ENCODE data around the gene FZD7. TPM values are rescaled to one million over a fixed set of nuclear protein-coding genes. Genes with fewer than 3 reads are reported as not detected.

Gene FZD7
- total and polyA plus RNA-seq, 5 donors: 8.0 to 34.3 (median 23.9) TPM

DNA sequence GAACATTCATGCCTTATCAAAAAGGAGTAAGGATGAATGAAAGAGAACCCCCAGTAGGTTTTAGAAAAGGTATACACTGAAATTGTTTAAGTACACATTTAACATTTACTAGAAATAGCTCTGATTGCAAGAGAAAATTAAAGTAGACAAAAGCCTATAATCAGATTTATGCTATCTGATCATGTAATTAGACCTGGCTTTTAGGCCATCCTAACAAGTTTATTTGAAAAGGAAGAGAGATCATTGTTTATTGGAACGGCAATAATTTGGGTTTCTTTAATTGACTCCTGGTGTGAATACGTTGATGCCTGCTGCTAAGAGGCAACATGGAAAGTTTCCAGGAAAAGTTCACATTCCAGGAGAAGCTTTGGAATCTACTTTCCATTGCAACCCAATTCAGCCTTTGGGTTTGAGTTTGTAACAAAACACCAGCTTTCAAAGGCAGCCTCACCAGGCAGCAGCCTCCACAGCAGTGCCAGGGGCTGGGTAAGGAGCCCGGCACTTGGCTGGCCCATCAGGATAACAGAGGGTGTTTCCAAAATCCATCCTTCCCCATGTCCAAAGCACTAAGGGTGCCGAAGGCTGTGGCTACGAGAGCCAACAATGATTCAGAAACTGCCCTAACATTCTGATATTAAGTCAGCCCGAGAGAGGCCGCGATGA lies 18.0 kb downstream of the FZD7 start:
- Histone ChIP-seq H3K27me3 (ENCODE audit: control insufficient read depth, insufficient read depth) (no peaks in the 10 kb centered on the region), H3K4me3 (ENCODE audit: low read length) (no peak overlapping the region), H3K4me1 (ENCODE audit: control insufficient read depth, insufficient read depth, low read length) (no peaks in the 10 kb centered on the region), H3K9me3 (ENCODE audit: control insufficient read depth, low read length) (no peaks in the 10 kb centered on the region), H3K27ac (ENCODE audit: low read length) (peak overlapping the region; percentile 57)
- 47% methylated on average over 8 of the region's 8 CpGs for WGBS
- peak; percentile 52 to 61 for ATAC-seq
- intact Hi-C loops (cut with DNase I): loop anchor here in 1 of 4 donors (10.0 kb wide), 1 partner anchor 187 kb away; no protein-coding TSS in a partner anchor
- peak; percentile 27 to 64 (median 49) for DNase-seq

DNA sequence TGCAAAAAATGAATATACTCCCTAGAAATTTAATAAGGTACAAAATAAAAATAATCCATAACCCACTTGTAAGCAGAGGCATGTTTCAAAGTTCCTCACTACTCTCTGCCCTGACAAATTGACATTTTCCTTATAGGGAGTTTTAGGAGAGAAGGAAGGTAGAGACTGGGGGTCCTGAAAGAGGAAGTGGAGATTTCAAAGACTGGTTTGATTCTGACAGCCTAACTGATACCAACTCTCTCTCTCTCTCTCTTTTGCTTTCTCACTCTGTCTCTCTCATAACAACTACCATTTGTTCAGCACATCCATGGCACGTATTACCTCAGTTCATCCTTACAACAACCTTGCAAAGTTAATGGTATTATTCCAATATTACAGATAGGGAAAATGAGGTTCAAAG lies 18.6 kb downstream of the FZD7 start:
- intact Hi-C loops (cut with DNase I): loop anchor here in 1 of 4 donors (10.0 kb wide), 1 partner anchor 187 kb away; no protein-coding TSS in a partner anchor
- H3K4me3 ChIP-seq (ENCODE audit: low read length): no peak overlapping the region
- DNase-seq (no peak), ATAC-seq (no peak)
- H3K27me3 ChIP-seq (ENCODE audit: control insufficient read depth, insufficient read depth): no peaks in the 10 kb centered on the region
- H3K27ac ChIP-seq (ENCODE audit: low read length): no peak overlapping the region
- H3K4me1 ChIP-seq (ENCODE audit: control insufficient read depth, insufficient read depth, low read length): no peaks in the 10 kb centered on the region
- 85% methylated on average over 1 of the region's 1 CpG for WGBS
- H3K9me3 ChIP-seq (ENCODE audit: control insufficient read depth, low read length): no peaks in the 10 kb centered on the region

DNA sequence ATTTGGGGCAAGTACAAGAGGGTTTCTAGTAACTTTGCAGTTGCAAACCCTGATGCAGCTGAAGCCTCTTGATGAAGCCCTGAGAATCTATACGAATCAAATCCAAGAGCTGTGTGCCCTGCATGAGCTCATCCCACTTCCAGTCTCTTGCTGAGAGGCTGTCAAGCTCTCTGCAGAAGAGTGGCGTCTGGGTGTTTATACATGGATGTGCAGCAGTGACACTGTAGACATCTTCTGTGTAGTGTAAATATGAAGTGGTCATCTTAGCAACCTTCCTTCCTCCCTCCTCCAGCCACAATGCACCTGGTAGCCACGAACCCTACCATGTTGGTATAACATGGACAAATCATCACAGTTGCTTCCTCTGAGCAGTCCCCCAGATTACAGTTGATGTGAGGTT lies 21.0 kb downstream of the FZD7 start:
- Histone ChIP-seq H3K27ac (ENCODE audit: low read length) (no peak overlapping the region), H3K4me1 (ENCODE audit: control insufficient read depth, insufficient read depth, low read length) (no peaks in the 10 kb centered on the region), H3K4me3 (ENCODE audit: low read length) (no peak overlapping the region), H3K9me3 (ENCODE audit: control insufficient read depth, low read length) (no peaks in the 10 kb centered on the region), H3K27me3 (ENCODE audit: control insufficient read depth, insufficient read depth) (no peaks in the 10 kb centered on the region)
- DNase-seq: no peak
- WGBS: 69% methylated on average over 3 of the region's 3 CpGs
- no peak for ATAC-seq
- intact Hi-C loops (cut with DNase I): loop anchor here in 1 of 4 donors (10.0 kb wide), 1 partner anchor 190 kb away; no protein-coding TSS in a partner anchor

DNA sequence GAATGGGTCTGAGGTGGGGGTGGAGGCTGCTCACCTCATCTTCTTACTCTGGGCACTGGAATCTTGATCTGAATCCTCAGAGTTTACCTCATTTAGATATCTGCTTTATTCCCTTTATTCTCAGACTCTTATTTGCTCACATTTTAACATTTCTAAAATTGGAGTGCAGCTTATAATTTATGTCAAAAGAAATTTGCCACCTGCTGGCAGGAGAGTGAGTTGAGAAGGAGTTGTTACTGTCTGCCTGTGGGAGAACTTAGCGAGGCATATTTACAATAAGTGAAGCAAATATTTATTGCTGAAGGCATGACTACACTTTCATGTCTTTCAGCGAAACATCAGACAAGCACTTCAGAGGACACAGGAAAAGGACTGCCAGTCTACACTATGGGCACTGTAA lies 23.0 kb downstream of the FZD7 start:
- DNase-seq: no peak
- Histone ChIP-seq H3K27ac (ENCODE audit: low read length) (no peak overlapping the region), H3K9me3 (ENCODE audit: control insufficient read depth, low read length) (no peaks in the 10 kb centered on the region), H3K4me3 (ENCODE audit: low read length) (no peak overlapping the region), H3K4me1 (ENCODE audit: control insufficient read depth, insufficient read depth, low read length) (no peaks in the 10 kb centered on the region), H3K27me3 (ENCODE audit: control insufficient read depth, insufficient read depth) (no peaks in the 10 kb centered on the region)
- no peak for ATAC-seq
- WGBS: 61% methylated on average over 2 of the region's 2 CpGs
- intact Hi-C loops (cut with DNase I): loop anchor here in 1 of 4 donors (10.0 kb wide), 1 partner anchor 192 kb away; no protein-coding TSS in a partner anchor

DNA sequence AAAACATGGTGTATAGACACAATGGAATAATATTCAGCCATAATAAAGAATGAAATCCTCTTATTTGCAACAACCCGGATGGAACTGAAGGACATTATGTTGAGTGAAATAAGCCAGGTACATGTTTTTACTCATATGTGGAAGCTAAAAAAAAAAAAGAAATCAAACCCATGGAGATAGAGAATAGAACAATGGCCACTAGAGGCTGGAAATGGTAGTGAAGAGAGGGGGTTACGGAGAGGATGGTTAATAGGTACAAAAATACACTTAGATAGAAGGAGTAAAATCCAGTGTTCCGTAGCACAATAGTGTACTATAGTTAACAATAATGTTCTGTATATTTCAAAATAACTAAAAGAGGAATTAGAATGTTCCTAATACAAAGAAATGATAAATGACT lies 26.6 kb downstream of the FZD7 start:
- ATAC-seq: no peak
- peaks cover 3% of the 10 kb centered on the region for H3K4me1 ChIP-seq (ENCODE audit: control insufficient read depth, insufficient read depth, low read length)
- intact Hi-C loops (cut with DNase I): loop anchor here in 1 of 4 donors (10.0 kb wide), 1 partner anchor 115 kb away; no protein-coding TSS in a partner anchor
- H3K4me3 ChIP-seq (ENCODE audit: low read length): no peak overlapping the region
- no peaks in the 10 kb centered on the region for H3K27me3 ChIP-seq (ENCODE audit: control insufficient read depth, insufficient read depth)
- DNase-seq: no peak
- no peaks in the 10 kb centered on the region for H3K9me3 ChIP-seq (ENCODE audit: control insufficient read depth, low read length)
- WGBS: 86% methylated on average over 3 of the region's 3 CpGs
- no peak overlapping the region for H3K27ac ChIP-seq (ENCODE audit: low read length)

DNA sequence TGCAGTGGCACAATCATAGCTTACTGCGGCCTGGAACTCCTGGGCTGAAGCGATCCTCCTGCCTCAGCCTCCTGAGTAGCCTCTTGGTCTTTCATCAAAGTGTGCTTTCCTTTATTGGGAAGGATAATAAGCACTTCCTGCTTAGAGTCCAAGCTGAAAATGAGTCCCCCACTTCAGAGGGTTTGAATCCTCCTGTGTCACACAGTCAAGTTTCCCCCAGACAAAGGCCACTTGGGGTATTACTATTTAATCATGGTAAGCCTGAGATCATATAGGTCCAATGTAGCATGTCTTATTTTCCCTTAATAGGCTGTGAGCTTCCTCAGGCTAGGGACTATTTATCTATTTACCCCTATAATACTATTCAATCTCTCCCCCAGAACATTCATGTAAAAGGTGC lies 28.0 kb downstream of the FZD7 start:
- Histone ChIP-seq H3K4me1 (ENCODE audit: control insufficient read depth, insufficient read depth, low read length) (peaks cover 3% of the 10 kb centered on the region), H3K4me3 (ENCODE audit: low read length) (no peak overlapping the region), H3K9me3 (ENCODE audit: control insufficient read depth, low read length) (no peaks in the 10 kb centered on the region), H3K27me3 (ENCODE audit: control insufficient read depth, insufficient read depth) (no peaks in the 10 kb centered on the region), H3K27ac (ENCODE audit: low read length) (no peak overlapping the region)
- ATAC-seq (no peak), DNase-seq (no peak)
- 96% methylated on average over 2 of the region's 2 CpGs for WGBS
- intact Hi-C loops (cut with DNase I): loop anchor here in 1 of 4 donors (10.0 kb wide), 1 partner anchor 113 kb away; no protein-coding TSS in a partner anchor

DNA sequence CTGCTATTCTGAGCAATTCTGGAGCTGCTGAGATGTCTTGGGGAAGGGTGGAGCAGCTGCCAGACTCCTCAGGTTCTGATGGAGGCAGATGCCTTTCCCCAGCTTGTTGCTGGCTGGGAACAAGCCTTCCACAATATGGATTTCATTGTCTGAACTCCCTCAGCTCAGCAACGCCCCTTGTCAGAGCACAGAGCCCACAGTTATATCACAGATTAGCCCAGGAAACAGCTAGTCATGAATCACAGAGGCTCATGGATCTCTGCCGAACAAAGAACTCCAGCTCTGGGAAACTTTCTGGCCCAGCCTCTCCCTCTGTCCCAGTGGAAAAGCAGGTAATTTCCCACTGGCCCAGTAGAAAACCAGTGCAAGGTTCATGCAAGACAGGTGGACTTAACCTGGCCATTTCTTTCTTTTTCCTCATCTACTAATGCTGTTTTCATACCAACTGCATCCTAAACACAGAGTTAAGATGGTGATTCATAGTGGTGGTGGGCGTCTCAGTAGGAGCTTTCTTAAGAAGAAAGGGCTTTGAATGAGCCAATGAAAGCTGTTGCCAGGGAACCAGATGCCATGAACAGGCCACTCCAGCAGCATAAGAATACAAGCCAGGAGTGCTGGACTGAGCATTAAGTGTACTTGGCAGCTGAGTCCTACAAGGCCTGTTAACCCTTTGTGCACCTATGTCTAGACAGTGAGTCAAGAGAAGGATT lies 30.7 kb downstream of the FZD7 start:
- ATAC-seq (peak; percentile 88 to 90), DNase-seq (peak in 2 of 3 donors; percentile 30 to 54)
- intact Hi-C loops (cut with DNase I): loop anchor here in 1 of 4 donors (10.0 kb wide), 1 partner anchor 110 kb away; no protein-coding TSS in a partner anchor
- no peak overlapping the region for H3K4me3 ChIP-seq (ENCODE audit: low read length)
- H3K4me1 ChIP-seq (ENCODE audit: control insufficient read depth, insufficient read depth, low read length): peaks cover 3% of the 10 kb centered on the region
- 28% methylated on average over 3 of the region's 3 CpGs for WGBS
- H3K27me3 ChIP-seq (ENCODE audit: control insufficient read depth, insufficient read depth): no peaks in the 10 kb centered on the region
- no peak overlapping the region for H3K27ac ChIP-seq (ENCODE audit: low read length)
- no peaks in the 10 kb centered on the region for H3K9me3 ChIP-seq (ENCODE audit: control insufficient read depth, low read length)

DNA sequence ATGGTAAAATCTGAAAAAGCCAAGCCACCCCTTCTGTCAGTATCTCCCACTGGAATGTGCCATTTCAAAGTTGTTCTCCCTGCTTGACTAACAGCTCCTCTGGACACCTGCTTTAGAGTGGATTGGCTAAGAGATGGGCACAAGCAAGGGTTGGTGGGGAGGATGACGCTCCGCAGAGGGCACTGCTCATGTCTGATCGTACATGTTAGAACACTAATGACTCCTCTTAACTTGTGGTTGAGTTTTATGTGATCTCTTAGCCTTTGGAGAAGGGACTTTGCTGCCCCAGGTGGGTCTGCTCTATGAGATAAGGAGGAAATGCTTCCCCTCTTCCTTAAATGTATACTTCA lies 31.2 kb downstream of the FZD7 start:
- intact Hi-C loops (cut with DNase I): loop anchor here in 1 of 4 donors (10.0 kb wide), 1 partner anchor 110 kb away; no protein-coding TSS in a partner anchor

DNA sequence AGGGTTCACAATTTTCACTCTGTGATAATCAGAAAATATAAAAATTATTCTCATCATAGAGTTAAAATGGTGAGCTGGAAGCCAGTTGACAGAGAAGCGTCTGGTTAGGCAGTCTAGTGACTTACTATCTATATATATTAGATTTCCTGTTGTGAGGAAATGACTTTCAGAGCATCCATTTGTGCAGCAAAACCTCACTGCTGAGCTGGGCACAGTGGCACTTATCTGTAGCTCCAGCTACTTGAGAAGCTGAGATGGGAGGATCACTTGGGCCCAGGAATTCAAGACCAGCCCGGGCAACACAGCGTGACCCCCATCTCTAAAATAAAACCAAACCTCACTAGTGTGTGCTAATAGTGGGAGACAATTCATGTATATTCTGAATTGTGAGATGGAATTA lies 32.2 kb downstream of the FZD7 start:
- Histone ChIP-seq H3K27me3 (ENCODE audit: control insufficient read depth, insufficient read depth) (no peaks in the 10 kb centered on the region), H3K9me3 (ENCODE audit: control insufficient read depth, low read length) (no peaks in the 10 kb centered on the region), H3K4me1 (ENCODE audit: control insufficient read depth, insufficient read depth, low read length) (peaks cover 3% of the 10 kb centered on the region), H3K27ac (ENCODE audit: low read length) (no peak overlapping the region), H3K4me3 (ENCODE audit: low read length) (no peak overlapping the region)
- 77% methylated on average over 3 of the region's 3 CpGs for WGBS
- intact Hi-C loops (cut with DNase I): loop anchor here in 1 of 4 donors (10.0 kb wide), 1 partner anchor 109 kb away; no protein-coding TSS in a partner anchor
- DNase-seq: no peak
- ATAC-seq: no peak

More for the DNA sequence above, 31.2 kb downstream of the FZD7 start:
- DNase-seq: no peak
- Histone ChIP-seq H3K9me3 (ENCODE audit: control insufficient read depth, low read length) (no peaks in the 10 kb centered on the region), H3K27ac (ENCODE audit: low read length) (no peak overlapping the region), H3K27me3 (ENCODE audit: control insufficient read depth, insufficient read depth) (no peaks in the 10 kb centered on the region), H3K4me3 (ENCODE audit: low read length) (no peak overlapping the region), H3K4me1 (ENCODE audit: control insufficient read depth, insufficient read depth, low read length) (peaks cover 3% of the 10 kb centered on the region)
- ATAC-seq: no peak
- 85% methylated on average over 3 of the region's 3 CpGs for WGBS

DNA sequence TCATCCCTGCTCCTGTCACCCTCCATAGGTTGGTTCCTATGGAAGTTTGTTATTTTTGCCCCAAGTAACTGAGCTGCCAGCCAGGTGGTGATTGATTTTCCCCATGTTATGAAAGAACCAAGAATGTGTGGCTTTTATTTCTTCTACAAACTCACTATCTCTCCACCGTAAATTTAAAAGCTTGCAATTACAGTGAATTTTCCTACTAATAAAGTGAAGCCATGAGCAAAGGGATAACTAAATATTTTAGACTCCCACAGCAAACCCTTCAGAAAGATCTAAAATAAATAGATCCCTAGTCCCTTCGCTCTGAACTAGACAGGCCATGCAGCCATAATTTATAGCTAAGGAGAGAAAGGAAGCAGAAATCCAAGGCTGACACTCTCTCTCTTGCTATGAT lies 33.2 kb downstream of the FZD7 start:
- no peak overlapping the region for H3K27ac ChIP-seq (ENCODE audit: low read length)
- DNase-seq (no peak), ATAC-seq (no peak)
- WGBS: 56% methylated on average over 2 of the region's 2 CpGs
- no peaks in the 10 kb centered on the region for H3K9me3 ChIP-seq (ENCODE audit: control insufficient read depth, low read length)
- intact Hi-C loops (cut with DNase I): loop anchor here in 1 of 4 donors (10.0 kb wide), 1 partner anchor 108 kb away; no protein-coding TSS in a partner anchor
- H3K27me3 ChIP-seq (ENCODE audit: control insufficient read depth, insufficient read depth): no peaks in the 10 kb centered on the region
- H3K4me1 ChIP-seq (ENCODE audit: control insufficient read depth, insufficient read depth, low read length): peaks cover 3% of the 10 kb centered on the region
- no peak overlapping the region for H3K4me3 ChIP-seq (ENCODE audit: low read length)

DNA sequence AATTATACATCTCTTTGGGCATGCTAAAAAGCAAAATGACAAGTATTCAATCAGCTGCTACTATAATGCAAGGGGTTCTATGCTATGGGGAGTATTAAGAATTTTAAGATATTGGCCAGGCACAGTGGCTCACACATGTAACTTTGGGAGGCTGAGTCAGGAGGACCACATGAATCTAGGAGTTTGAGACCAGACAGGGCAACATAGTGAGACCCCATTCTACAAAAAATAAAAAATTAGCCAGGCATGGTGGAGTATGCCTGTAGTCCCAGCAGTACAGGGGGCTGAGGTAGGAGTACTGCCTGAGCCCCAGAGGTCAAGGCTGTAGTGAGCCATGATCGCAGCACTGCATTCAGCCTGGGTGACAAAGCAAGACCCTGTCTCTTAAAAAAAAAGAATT lies 33.9 kb downstream of the FZD7 start:
- WGBS: 98% methylated on average over 1 of the region's 1 CpG
- Histone ChIP-seq H3K27ac (ENCODE audit: low read length) (no peak overlapping the region), H3K9me3 (ENCODE audit: control insufficient read depth, low read length) (no peaks in the 10 kb centered on the region), H3K27me3 (ENCODE audit: control insufficient read depth, insufficient read depth) (no peaks in the 10 kb centered on the region), H3K4me3 (ENCODE audit: low read length) (no peak overlapping the region), H3K4me1 (ENCODE audit: control insufficient read depth, insufficient read depth, low read length) (peaks cover 3% of the 10 kb centered on the region)
- intact Hi-C loops (cut with DNase I): loop anchor here in 1 of 4 donors (10.0 kb wide), 1 partner anchor 107 kb away; no protein-coding TSS in a partner anchor
- ATAC-seq (no peak), DNase-seq (no peak)
